Measurements from ENCODE around the gene PPP1R2. TPM values are rescaled to one million over a fixed set of nuclear protein-coding genes. Genes with fewer than 3 reads are reported as not detected.
"Not testable (repeated sequence)": the region's sequence is repeated elsewhere in the genome, so short reads cannot be mapped to it uniquely, and the experiment has no call there.

The PPP1R2 gene
- total RNA-seq, 1 experiment from 2014 or later = 248 TPM

- no peaks in the 10 kb centered on the region for H3K27me3 ChIP-seq (ENCODE audit: low read length)
- H2AFZ ChIP-seq (ENCODE audit: low read length) = no peak overlapping the region
- no peaks in the 10 kb centered on the region for H3K9me2 ChIP-seq (replicated peaks; ENCODE audit: insufficient read depth, low read length)
- H3K36me3 ChIP-seq (ENCODE audit: insufficient read depth, low read length) = peaks cover 44% of the 10 kb centered on the region
- H3K9ac ChIP-seq (ENCODE audit: low read length) = no peak overlapping the region
- H3K4me2 ChIP-seq (ENCODE audit: low read depth, low read length, poor library complexity, severe bottlenecking) = no peak overlapping the region
- peak; percentile 37 for DNase-seq
- H3K79me2 ChIP-seq (ENCODE audit: low read length) = peaks cover 3% of the 10 kb centered on the region; the same call in 1 of the 2 replicates
- no peaks in the 10 kb centered on the region for H3K4me1 ChIP-seq (ENCODE audit: low read length)
- H4K20me1 ChIP-seq (ENCODE audit: insufficient read depth, low read depth, low read length) = no peaks in the 10 kb centered on the region
- H3K9me3 ChIP-seq (ENCODE audit: low read length) = no peaks in the 10 kb centered on the region
- no peak overlapping the region for H3K27ac ChIP-seq (ENCODE audit: low read length)
- H3K4me3 ChIP-seq (ENCODE audit: low read length) = no peak overlapping the region
Measured at GRCh38 chr3:195511136-195511535, 32.0 kb downstream of the PPP1R2 start.

DNA sequence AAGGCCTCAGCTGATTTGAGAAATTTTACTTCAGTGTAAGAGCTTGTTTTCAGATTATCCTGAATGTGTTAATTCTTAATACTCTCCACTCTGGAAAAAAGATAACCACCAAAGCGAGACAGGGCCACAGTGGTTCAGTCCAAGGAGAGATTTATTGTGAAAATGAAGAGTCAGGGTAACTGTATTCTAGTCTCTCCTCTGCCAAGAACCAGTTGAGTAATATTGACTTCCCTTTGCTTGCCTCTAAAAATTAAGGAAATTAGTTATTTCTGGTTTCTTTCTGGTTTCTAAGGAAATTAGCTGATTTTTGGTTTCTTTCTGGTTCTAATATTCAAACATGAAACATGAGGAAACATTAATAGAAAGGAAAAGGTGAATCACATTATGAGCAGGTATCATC, 34.9 kb downstream of the PPP1R2 start:
- Histone ChIP-seq H3K4me2 (ENCODE audit: low read depth, low read length, poor library complexity, severe bottlenecking) (no peak overlapping the region), H3K4me3 (ENCODE audit: low read length) (no peak overlapping the region), H3K27me3 (ENCODE audit: low read length) (no peaks in the 10 kb centered on the region), H2AFZ (ENCODE audit: low read length) (no peak overlapping the region), H3K9me2 (replicated peaks; ENCODE audit: insufficient read depth, low read length) (no peaks in the 10 kb centered on the region), H3K9ac (ENCODE audit: low read length) (no peak overlapping the region), H4K20me1 (ENCODE audit: insufficient read depth, low read depth, low read length) (no peaks in the 10 kb centered on the region), H3K9me3 (ENCODE audit: low read length) (no peaks in the 10 kb centered on the region), H3K4me1 (ENCODE audit: low read length) (no peaks in the 10 kb centered on the region), H3K79me2 (ENCODE audit: low read length) (no peaks in the 10 kb centered on the region), H3K27ac (ENCODE audit: low read length) (no peak overlapping the region), H3K36me3 (ENCODE audit: insufficient read depth, low read length) (peaks cover 19% of the 10 kb centered on the region)
- DNase-seq = no peak

DNA sequence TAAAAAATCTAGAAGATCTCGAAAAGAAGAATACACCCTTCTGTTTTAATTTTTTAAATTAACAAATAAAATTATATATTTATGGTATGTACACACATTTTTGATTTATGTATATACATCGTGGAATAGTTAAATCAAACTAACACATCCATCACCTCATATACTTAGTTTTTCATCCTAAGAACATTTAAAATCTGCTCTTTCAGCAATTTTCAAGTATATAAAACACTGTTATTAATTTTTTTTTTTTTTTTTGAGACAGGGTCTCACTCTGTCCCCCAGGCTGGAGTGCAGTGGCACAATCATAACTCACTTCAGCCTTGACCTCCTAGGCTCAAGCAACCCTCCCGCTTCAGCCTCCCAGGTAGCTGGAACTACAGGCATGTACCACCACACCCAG, 67.5 kb downstream of the PPP1R2 start:
- H3K27me3 ChIP-seq (ENCODE audit: low read length) = peaks cover 5% of the 10 kb centered on the region; the same call in 1 of the 2 replicates
- no peak overlapping the region for H3K4me3 ChIP-seq (ENCODE audit: low read length)
- no peak overlapping the region for H3K27ac ChIP-seq (ENCODE audit: low read length)
- H3K9me3 ChIP-seq (ENCODE audit: low read length) = 0 out of 2 replicates have a peak, but pooled peaks cover 2% of the 10 kb centered on the region
- no peaks in the 10 kb centered on the region for H3K9me2 ChIP-seq (replicated peaks; ENCODE audit: insufficient read depth, low read length)
- no peak overlapping the region for H3K9ac ChIP-seq (ENCODE audit: low read length)
- H3K4me1 ChIP-seq (ENCODE audit: low read length) = no peaks in the 10 kb centered on the region
- H3K36me3 ChIP-seq (ENCODE audit: insufficient read depth, low read length) = no peaks in the 10 kb centered on the region
- H2AFZ ChIP-seq (ENCODE audit: low read length) = no peak overlapping the region
- peak; percentile 41 for DNase-seq
- no peaks in the 10 kb centered on the region for H3K79me2 ChIP-seq (ENCODE audit: low read length)
- H3K4me2 ChIP-seq (ENCODE audit: low read depth, low read length, poor library complexity, severe bottlenecking) = no peak overlapping the region
- no peaks in the 10 kb centered on the region for H4K20me1 ChIP-seq (ENCODE audit: insufficient read depth, low read depth, low read length)

- not testable (repeated sequence) for H4K20me1 ChIP-seq (ENCODE audit: insufficient read depth, low read depth, low read length); H3K4me2 ChIP-seq (ENCODE audit: low read depth, low read length, poor library complexity, severe bottlenecking); H3K27ac ChIP-seq (ENCODE audit: low read length); H3K36me3 ChIP-seq (ENCODE audit: insufficient read depth, low read length); DNase-seq; H3K27me3 ChIP-seq (ENCODE audit: low read length); H3K9me2 ChIP-seq (replicated peaks; ENCODE audit: insufficient read depth, low read length); H3K9me3 ChIP-seq (ENCODE audit: low read length); H3K79me2 ChIP-seq (ENCODE audit: low read length); H3K4me1 ChIP-seq (ENCODE audit: low read length); H3K9ac ChIP-seq (ENCODE audit: low read length); H3K4me3 ChIP-seq (ENCODE audit: low read length); H2AFZ ChIP-seq (ENCODE audit: low read length)
Measured at GRCh38 chr3:195475116-195475515, 68.0 kb downstream of the PPP1R2 start.

GRCh38 chr3:195468841-195469240, 74.3 kb downstream of the PPP1R2 start:
- Histone ChIP-seq H3K36me3 (ENCODE audit: insufficient read depth, low read length) (no peaks in the 10 kb centered on the region), H3K9ac (ENCODE audit: low read length) (no peak overlapping the region), H3K4me2 (ENCODE audit: low read depth, low read length, poor library complexity, severe bottlenecking) (no peak overlapping the region), H3K9me2 (replicated peaks; ENCODE audit: insufficient read depth, low read length) (no peaks in the 10 kb centered on the region), H3K27me3 (ENCODE audit: low read length) (no peaks in the 10 kb centered on the region), H3K9me3 (ENCODE audit: low read length) (peaks cover 3% of the 10 kb centered on the region; the same call in 1 of the 2 replicates), H3K79me2 (ENCODE audit: low read length) (no peaks in the 10 kb centered on the region), H3K4me3 (ENCODE audit: low read length) (no peak overlapping the region), H3K27ac (ENCODE audit: low read length) (no peak overlapping the region), H2AFZ (ENCODE audit: low read length) (no peak overlapping the region), H4K20me1 (ENCODE audit: insufficient read depth, low read depth, low read length) (no peaks in the 10 kb centered on the region), H3K4me1 (ENCODE audit: low read length) (peaks cover 6% of the 10 kb centered on the region)
- peak; percentile 20 for DNase-seq

- Histone ChIP-seq H3K27ac (ENCODE audit: low read length) (no peak overlapping the region), H3K9ac (ENCODE audit: low read length) (no peak overlapping the region), H3K4me2 (ENCODE audit: low read depth, low read length, poor library complexity, severe bottlenecking) (no peak overlapping the region), H3K27me3 (ENCODE audit: low read length) (no peaks in the 10 kb centered on the region), H3K36me3 (ENCODE audit: insufficient read depth, low read length) (no peaks in the 10 kb centered on the region), H3K9me3 (ENCODE audit: low read length) (peaks cover 3% of the 10 kb centered on the region; the same call in 1 of the 2 replicates), H2AFZ (ENCODE audit: low read length) (no peak overlapping the region), H3K79me2 (ENCODE audit: low read length) (no peaks in the 10 kb centered on the region), H4K20me1 (ENCODE audit: insufficient read depth, low read depth, low read length) (no peaks in the 10 kb centered on the region), H3K9me2 (replicated peaks; ENCODE audit: insufficient read depth, low read length) (no peaks in the 10 kb centered on the region), H3K4me1 (ENCODE audit: low read length) (peaks cover 6% of the 10 kb centered on the region), H3K4me3 (ENCODE audit: low read length) (no peak overlapping the region)
- peak; percentile 23 for DNase-seq
Measured at GRCh38 chr3:195468391-195468776, 74.7 kb downstream of the PPP1R2 start.

DNA sequence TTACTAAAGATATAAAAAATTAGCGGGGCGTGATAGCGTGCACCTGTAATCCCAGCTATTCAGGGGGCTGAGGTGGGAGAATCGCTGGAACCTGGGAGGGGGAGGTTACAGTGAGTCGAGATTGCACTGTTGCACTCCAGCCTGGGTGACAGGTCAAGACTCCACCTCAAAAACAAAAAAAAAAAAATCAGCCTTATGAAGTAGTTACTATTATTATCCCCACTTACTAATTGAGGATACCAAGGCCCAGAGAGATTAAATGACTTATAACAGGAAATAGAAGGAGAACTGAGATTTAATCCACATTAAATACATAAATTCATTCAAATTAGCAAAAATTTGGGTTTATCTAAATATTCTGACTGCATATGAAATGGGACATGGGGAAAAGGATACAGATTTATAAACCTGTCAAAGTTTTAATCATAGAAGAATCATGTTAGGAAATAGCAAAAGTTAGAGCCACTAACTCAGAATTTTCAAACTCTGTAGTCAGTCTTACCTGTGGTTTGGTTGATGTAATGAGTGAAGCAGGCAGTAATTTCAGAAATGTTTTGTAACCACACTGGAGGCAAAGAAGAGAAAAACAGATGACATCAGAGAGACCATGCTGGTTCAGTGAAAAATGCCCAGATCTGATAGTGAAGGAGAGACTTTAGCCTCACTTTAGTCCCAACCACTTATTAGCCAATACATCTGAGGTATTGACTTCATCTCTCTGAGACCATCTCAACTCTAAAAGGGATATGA, 75.3 kb downstream of the PPP1R2 start:
- H2AFZ ChIP-seq (ENCODE audit: low read length) = no peak overlapping the region
- H3K79me2 ChIP-seq (ENCODE audit: low read length) = no peaks in the 10 kb centered on the region
- no peak overlapping the region for H3K9ac ChIP-seq (ENCODE audit: low read length)
- no peak overlapping the region for H3K4me2 ChIP-seq (ENCODE audit: low read depth, low read length, poor library complexity, severe bottlenecking)
- no peaks in the 10 kb centered on the region for H3K27me3 ChIP-seq (ENCODE audit: low read length)
- H3K4me1 ChIP-seq (ENCODE audit: low read length) = peaks cover 6% of the 10 kb centered on the region
- no peak overlapping the region for H3K4me3 ChIP-seq (ENCODE audit: low read length)
- no peak overlapping the region for H3K27ac ChIP-seq (ENCODE audit: low read length)
- peak; percentile 38 for DNase-seq
- H4K20me1 ChIP-seq (ENCODE audit: insufficient read depth, low read depth, low read length) = no peaks in the 10 kb centered on the region
- no peaks in the 10 kb centered on the region for H3K9me2 ChIP-seq (replicated peaks; ENCODE audit: insufficient read depth, low read length)
- no peaks in the 10 kb centered on the region for H3K36me3 ChIP-seq (ENCODE audit: insufficient read depth, low read length)
- peaks cover 3% of the 10 kb centered on the region; the same call in 1 of the 2 replicates for H3K9me3 ChIP-seq (ENCODE audit: low read length)

DNA sequence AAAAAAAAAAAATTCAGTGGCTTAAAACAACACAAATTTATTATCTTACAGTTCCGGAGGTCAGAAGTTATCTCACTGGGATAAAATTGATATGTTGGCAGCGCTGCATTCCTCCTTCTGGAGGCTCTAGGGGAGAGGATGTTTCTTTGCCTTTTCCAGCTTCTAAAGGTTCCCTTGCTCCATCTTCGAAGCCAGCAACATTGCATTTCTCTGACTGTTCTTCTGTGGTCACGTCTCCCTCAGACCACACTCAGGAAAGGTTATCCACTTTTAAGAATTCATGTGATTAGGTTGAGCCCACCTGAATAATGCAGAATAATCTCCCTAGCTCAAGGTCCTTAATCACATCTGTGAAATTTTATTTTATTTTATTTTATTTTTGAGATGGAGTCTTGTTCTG, 76.9 kb downstream of the PPP1R2 start:
- peaks cover 3% of the 10 kb centered on the region; the same call in 1 of the 2 replicates for H3K9me3 ChIP-seq (ENCODE audit: low read length)
- H3K27ac ChIP-seq (ENCODE audit: low read length) = no peak overlapping the region
- no peaks in the 10 kb centered on the region for H4K20me1 ChIP-seq (ENCODE audit: insufficient read depth, low read depth, low read length)
- H3K4me3 ChIP-seq (ENCODE audit: low read length) = no peak overlapping the region
- no peaks in the 10 kb centered on the region for H3K36me3 ChIP-seq (ENCODE audit: insufficient read depth, low read length)
- H3K79me2 ChIP-seq (ENCODE audit: low read length) = no peaks in the 10 kb centered on the region
- peak; percentile 35 for DNase-seq
- H2AFZ ChIP-seq (ENCODE audit: low read length) = no peak overlapping the region
- no peak overlapping the region for H3K9ac ChIP-seq (ENCODE audit: low read length)
- no peaks in the 10 kb centered on the region for H3K9me2 ChIP-seq (replicated peaks; ENCODE audit: insufficient read depth, low read length)
- peaks cover 6% of the 10 kb centered on the region for H3K4me1 ChIP-seq (ENCODE audit: low read length)
- no peak overlapping the region for H3K4me2 ChIP-seq (ENCODE audit: low read depth, low read length, poor library complexity, severe bottlenecking)
- H3K27me3 ChIP-seq (ENCODE audit: low read length) = no peaks in the 10 kb centered on the region

Data from Karpas-422 (cell line).